Mesenchymal stem cell (in vitro differentiated cells and primary cell): Measurements from ENCODE around the gene PARM1.

ENCODE experiments used
- DNase-seq: peaks from one replicate; pipeline ENCODE4 v3.0.0-alpha.2; 2013
- H2AFZ ChIP-seq: one replicate; pipeline ENCODE4 v1.6.1; 2013; ENCODE audit warnings: low read depth, mild to moderate bottlenecking, control low read depth, inconsistent platforms, low read length, moderate library complexity
- H2AK5ac ChIP-seq: 2 replicates; pipeline ENCODE4 v1.6.1; 2013; ENCODE audit warnings: low read length, moderate library complexity, mild to moderate bottlenecking, inconsistent platforms; ENCODE audit not compliant: severe bottlenecking
- H2BK120ac ChIP-seq: one replicate; pipeline ENCODE4 v1.6.1; 2013; ENCODE audit warnings: low read depth, mild to moderate bottlenecking, inconsistent platforms, low read length, moderate library complexity
- H2BK12ac ChIP-seq, 2 experiments: one replicate each; pipeline ENCODE4 v1.6.1; 2013; ENCODE audit warnings: inconsistent platforms in 2 of 2, low read length in 2 of 2, mild to moderate bottlenecking in 2 of 2, moderate library complexity in 2 of 2, control low read depth in 1 of 2
- H2BK15ac ChIP-seq: one replicate; pipeline ENCODE4 v1.6.1; 2013; ENCODE audit warnings: mild to moderate bottlenecking, low read depth, inconsistent platforms; ENCODE audit not compliant: poor library complexity, severe bottlenecking
- H2BK5ac ChIP-seq: 2 replicates; pipeline ENCODE4 v1.6.1; 2013; ENCODE audit warnings: low read depth, mild to moderate bottlenecking, low read length, control low read depth, inconsistent platforms; ENCODE audit not compliant: poor library complexity, severe bottlenecking
- H3K14ac ChIP-seq, 2 experiments: one replicate each; pipeline ENCODE4 v1.6.1; 2013; ENCODE audit warnings: inconsistent platforms in 2 of 2, low read length in 2 of 2, control low read depth in 1 of 2, mild to moderate bottlenecking in 1 of 2, moderate library complexity in 1 of 2
- H3K18ac ChIP-seq, 2 experiments: one replicate each; pipeline ENCODE4 v1.6.1; 2013; ENCODE audit warnings: inconsistent platforms in 2 of 2, low read length in 2 of 2, control low read depth in 1 of 2, low read depth in 1 of 2, mild to moderate bottlenecking in 1 of 2
- H3K23ac ChIP-seq, 2 experiments: one replicate each; pipeline ENCODE4 v1.6.1; 2013; ENCODE audit warnings: inconsistent platforms in 2 of 2, low read length in 2 of 2, mild to moderate bottlenecking in 2 of 2, moderate library complexity in 2 of 2, control low read depth in 1 of 2
- H3K27ac ChIP-seq: 2 replicates; pipeline ENCODE4 v1.5.1; 2013; ENCODE audit warnings: mild to moderate bottlenecking, moderate library complexity, low read length, control low read depth, inconsistent platforms; ENCODE audit not compliant: poor library complexity, severe bottlenecking
- H3K27me3 ChIP-seq, 2 experiments: 2 replicates each; pipeline versions ENCODE4 v1.6.1 to v1.7.0; 2013; ENCODE audit warnings: low read length in 2 of 2, mild to moderate bottlenecking in 2 of 2, moderate library complexity in 2 of 2, control low read depth in 1 of 2, inconsistent platforms in 1 of 2; ENCODE audit not compliant: control insufficient read depth in 1 of 2, insufficient read depth in 1 of 2
- H3K36me3 ChIP-seq, 2 experiments: 2 replicates each; pipeline versions ENCODE4 v1.6.1 to v1.7.0; 2013; ENCODE audit warnings: low read length in 2 of 2, control low read depth in 1 of 2, inconsistent platforms in 1 of 2, low read depth in 1 of 2, mild to moderate bottlenecking in 1 of 2; ENCODE audit not compliant: insufficient read depth in 2 of 2, control insufficient read depth in 1 of 2
- H3K4ac ChIP-seq, 2 experiments: one replicate each; pipeline ENCODE4 v1.6.1; 2013; ENCODE audit warnings: inconsistent platforms in 2 of 2, low read length in 2 of 2, mild to moderate bottlenecking in 2 of 2, moderate library complexity in 2 of 2, control low read depth in 1 of 2, low read depth in 1 of 2
- H3K4me1 ChIP-seq: 2 replicates; pipeline ENCODE4 v1.6.1; 2013; ENCODE audit warnings: low read depth, low read length, control low read depth; ENCODE audit not compliant: control insufficient read depth, insufficient read depth
- H3K4me2 ChIP-seq: 2 replicates; pipeline ENCODE4 v1.6.1; 2013; ENCODE audit warnings: low read length, mild to moderate bottlenecking, inconsistent platforms; ENCODE audit not compliant: poor library complexity, severe bottlenecking
- H3K4me3 ChIP-seq, 2 experiments: 2 replicates each; pipeline versions ENCODE4 v1.5.1 to v1.7.0; 2013; ENCODE audit warnings: low read length in 2 of 2, mild to moderate bottlenecking in 2 of 2, control low read depth in 1 of 2, low read depth in 1 of 2; ENCODE audit not compliant: insufficient read depth in 1 of 2
- H3K79me1 ChIP-seq: replicated peaks from 2 replicates; pipeline ENCODE4 v1.6.1; 2013; ENCODE audit warnings: mild to moderate bottlenecking, control low read depth, low read length, inconsistent platforms; ENCODE audit not compliant: poor library complexity, severe bottlenecking
- H3K9ac ChIP-seq: 2 replicates; pipeline ENCODE4 v1.7.0; 2013; ENCODE audit warnings: mild to moderate bottlenecking, low read length, moderate library complexity
- H3K9me3 ChIP-seq: 2 replicates; pipeline ENCODE4 v1.7.0; 2013; ENCODE audit warnings: mild to moderate bottlenecking, low read length; ENCODE audit not compliant: control insufficient read depth
- H4K8ac ChIP-seq: one replicate; pipeline ENCODE4 v1.6.1; 2013; ENCODE audit warnings: inconsistent platforms, mild to moderate bottlenecking, low read length, moderate library complexity
- H4K91ac ChIP-seq: one replicate; pipeline ENCODE4 v1.6.1; 2013; ENCODE audit warnings: mild to moderate bottlenecking, low read length, inconsistent platforms
- WGBS: methylation state at CpG from one replicate; pipeline ENCODE4 v1.1.7; 2013; ENCODE audit warnings: mixed read lengths; 5-methylcytosine and 5-hydroxymethylcytosine counted together

PARM1 gene

GRCh38 chr4:75011131-75011795 is 78.3 kb downstream of the PARM1 start:
- H3K23ac ChIP-seq, result no peak overlapping the region
- no peaks in the 10 kb centered on the region for H3K27me3 ChIP-seq
- H3K4me2 ChIP-seq, result no peak overlapping the region
- H3K4ac ChIP-seq, result no peak overlapping the region
- H3K79me1 ChIP-seq, result no peaks in the 10 kb centered on the region
- H2AFZ ChIP-seq, result no peak overlapping the region
- no peak overlapping the region for H3K14ac ChIP-seq
- H3K4me3 ChIP-seq, result no peak overlapping the region
- H3K9me3 ChIP-seq, result peaks cover 8% of the 10 kb centered on the region
- WGBS, result 95% methylated on average over 4 of the region's 4 CpGs
- H4K8ac ChIP-seq, result no peak overlapping the region
- no peak overlapping the region for H3K27ac ChIP-seq
- H2BK120ac ChIP-seq, result no peak overlapping the region
- H3K36me3 ChIP-seq, result no peaks in the 10 kb centered on the region
- no peak overlapping the region for H4K91ac ChIP-seq
- no peaks in the 10 kb centered on the region for H3K4me1 ChIP-seq
- H3K18ac ChIP-seq, result no peak overlapping the region
- no peak overlapping the region for H2BK5ac ChIP-seq
- no peak for DNase-seq
- no peak overlapping the region for H3K9ac ChIP-seq
- H2BK12ac ChIP-seq, result no peak overlapping the region
- H2BK15ac ChIP-seq, result no peak overlapping the region
- no peak overlapping the region for H2AK5ac ChIP-seq

- H2BK5ac ChIP-seq, result no peak overlapping the region
Measured at GRCh38 chr4:75015627-75016026, 82.7 kb downstream of the PARM1 start.

GRCh38 chr4:75016472-75016871 is 83.6 kb downstream of the PARM1 start:
- H4K91ac ChIP-seq, result no peak overlapping the region
- no peaks in the 10 kb centered on the region for H3K9me3 ChIP-seq
- H3K23ac ChIP-seq, result no peak overlapping the region
- H3K18ac ChIP-seq, result no peak overlapping the region
- H3K79me1 ChIP-seq, result no peaks in the 10 kb centered on the region
- DNase-seq, result no peak
- H4K8ac ChIP-seq, result no peak overlapping the region
- H3K4ac ChIP-seq, result no peak overlapping the region
- no peak overlapping the region for H2BK5ac ChIP-seq
- no peak overlapping the region for H3K9ac ChIP-seq
- no peaks in the 10 kb centered on the region for H3K36me3 ChIP-seq
- H2BK120ac ChIP-seq, result no peak overlapping the region
- no peak overlapping the region for H2AFZ ChIP-seq
- H3K4me3 ChIP-seq, result no peak overlapping the region
- 75% methylated on average over 6 of the region's 6 CpGs for WGBS
- no peak overlapping the region for H2AK5ac ChIP-seq
- no peaks in the 10 kb centered on the region for H3K4me1 ChIP-seq
- no peaks in the 10 kb centered on the region for H3K27me3 ChIP-seq
- H3K4me2 ChIP-seq, result no peak overlapping the region
- H2BK12ac ChIP-seq, result no peak overlapping the region
- H2BK15ac ChIP-seq, result no peak overlapping the region
- no peak overlapping the region for H3K27ac ChIP-seq
- H3K14ac ChIP-seq, result no peak overlapping the region

More at GRCh38 chr4:75015627-75016026, 82.7 kb downstream of the PARM1 start:
- no peak overlapping the region for H3K18ac ChIP-seq
- H3K4me1 ChIP-seq, result no peaks in the 10 kb centered on the region
- no peak overlapping the region for H3K4me3 ChIP-seq
- no peak overlapping the region for H4K91ac ChIP-seq
- no peak overlapping the region for H3K9ac ChIP-seq
- H3K27me3 ChIP-seq, result no peaks in the 10 kb centered on the region
- no peak overlapping the region for H3K4me2 ChIP-seq
- no peak overlapping the region for H2BK120ac ChIP-seq
- H2AFZ ChIP-seq, result no peak overlapping the region
- no CpG with 5 or more reads among the region's 2 CpGs for WGBS
- no peak overlapping the region for H2AK5ac ChIP-seq
- no peak overlapping the region for H2BK15ac ChIP-seq
- no peaks in the 10 kb centered on the region for H3K9me3 ChIP-seq
- H3K14ac ChIP-seq, result no peak overlapping the region
- no peak overlapping the region for H4K8ac ChIP-seq
- no peak overlapping the region for H3K23ac ChIP-seq
- no peak for DNase-seq
- H3K4ac ChIP-seq, result no peak overlapping the region
- no peak overlapping the region for H2BK12ac ChIP-seq
- H3K36me3 ChIP-seq, result no peaks in the 10 kb centered on the region
- no peaks in the 10 kb centered on the region for H3K79me1 ChIP-seq
- H3K27ac ChIP-seq, result no peak overlapping the region

- 84% methylated on average over 3 of the region's 3 CpGs for WGBS
- no peak overlapping the region for H3K4me3 ChIP-seq
Measured at GRCh38 chr4:75018811-75019479, 86.0 kb downstream of the PARM1 start.

More at GRCh38 chr4:75018811-75019479, 86.0 kb downstream of the PARM1 start:
- H3K4me2 ChIP-seq, result no peak overlapping the region
- H3K27ac ChIP-seq, result no peak overlapping the region
- H4K8ac ChIP-seq, result no peak overlapping the region
- no peaks in the 10 kb centered on the region for H3K36me3 ChIP-seq
- no peak overlapping the region for H4K91ac ChIP-seq
- H2BK15ac ChIP-seq, result no peak overlapping the region
- no peak for DNase-seq
- H3K4ac ChIP-seq, result no peak overlapping the region
- H3K23ac ChIP-seq, result no peak overlapping the region
- no peak overlapping the region for H2BK5ac ChIP-seq
- H3K4me1 ChIP-seq, result no peaks in the 10 kb centered on the region
- no peak overlapping the region for H3K9ac ChIP-seq
- H3K14ac ChIP-seq, result no peak overlapping the region
- H3K79me1 ChIP-seq, result no peaks in the 10 kb centered on the region
- no peak overlapping the region for H2AFZ ChIP-seq
- no peak overlapping the region for H2AK5ac ChIP-seq
- H3K27me3 ChIP-seq, result no peaks in the 10 kb centered on the region
- no peaks in the 10 kb centered on the region for H3K9me3 ChIP-seq
- H2BK120ac ChIP-seq, result no peak overlapping the region
- no peak overlapping the region for H3K18ac ChIP-seq
- H2BK12ac ChIP-seq, result no peak overlapping the region
